Measurements from ENCODE around the gene SETD1B.
A peak's percentile ranks its signal among the peaks of the same experiment; 100 is the strongest.
"Not testable (repeated sequence)": the region's sequence is repeated elsewhere in the genome, so short reads cannot be mapped to it uniquely, and the experiment has no call there.

Gene SETD1B

DNA sequence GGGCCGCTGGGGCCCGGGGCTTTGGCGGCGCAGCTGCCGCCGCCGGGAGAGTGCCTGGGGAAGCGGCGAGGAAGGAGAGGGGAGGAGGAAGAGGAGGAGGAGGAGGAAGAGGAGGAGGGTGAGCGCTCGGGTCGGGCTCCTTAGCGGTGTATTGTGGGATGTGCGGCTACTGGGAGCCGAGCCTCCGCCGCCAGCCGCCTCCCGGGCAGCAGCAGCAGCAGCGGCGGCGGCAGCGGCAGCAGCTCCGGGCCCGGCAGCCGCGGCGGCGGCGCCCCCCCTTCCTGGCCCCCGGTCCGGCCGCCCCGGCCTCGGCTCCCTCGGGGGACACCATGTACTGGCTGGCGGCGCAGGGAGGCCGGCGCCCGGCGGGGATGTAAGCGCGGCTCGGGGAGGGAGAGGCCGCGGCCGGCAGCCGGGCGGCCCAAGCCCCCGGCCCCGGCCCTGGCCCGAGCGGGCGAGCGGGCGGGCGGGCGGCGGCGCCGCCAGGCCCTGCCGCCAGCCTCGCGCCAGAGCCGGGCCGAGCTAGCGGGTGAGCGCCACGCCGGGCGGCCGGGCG, at the start of gene SETD1B:
SETD1B (plus strand) TSS at position 149 of the 556 bp plus-strand sequence. CDS start 729 bp downstream, outside the sequence.
- FAIRE-seq (no peak), DNase-seq (ENCODE audit: low spot score) (peak; percentile 57)

DNA sequence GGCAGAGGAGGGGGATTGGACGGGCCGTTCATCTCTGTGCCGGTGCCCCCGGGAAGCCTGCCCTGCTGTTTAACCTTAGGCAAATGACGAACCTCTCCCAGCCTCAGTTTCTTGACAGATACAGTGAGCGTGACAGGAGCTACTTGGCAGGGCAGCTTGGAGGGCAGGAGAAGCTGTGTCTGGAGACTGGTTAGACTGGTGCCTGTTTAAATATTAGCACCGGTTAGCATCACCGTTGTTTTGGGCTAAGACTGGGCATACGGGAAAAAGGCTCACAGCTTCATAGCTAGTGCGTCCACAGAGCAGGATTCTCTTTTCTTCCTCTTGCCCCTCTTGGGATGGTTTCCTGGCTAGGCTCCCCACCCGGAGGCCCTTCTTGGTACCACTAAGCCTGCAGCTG, 49.0 kb upstream of the SETD1B start:
- no peak for FAIRE-seq
- no peak for DNase-seq (ENCODE audit: low spot score)

DNA sequence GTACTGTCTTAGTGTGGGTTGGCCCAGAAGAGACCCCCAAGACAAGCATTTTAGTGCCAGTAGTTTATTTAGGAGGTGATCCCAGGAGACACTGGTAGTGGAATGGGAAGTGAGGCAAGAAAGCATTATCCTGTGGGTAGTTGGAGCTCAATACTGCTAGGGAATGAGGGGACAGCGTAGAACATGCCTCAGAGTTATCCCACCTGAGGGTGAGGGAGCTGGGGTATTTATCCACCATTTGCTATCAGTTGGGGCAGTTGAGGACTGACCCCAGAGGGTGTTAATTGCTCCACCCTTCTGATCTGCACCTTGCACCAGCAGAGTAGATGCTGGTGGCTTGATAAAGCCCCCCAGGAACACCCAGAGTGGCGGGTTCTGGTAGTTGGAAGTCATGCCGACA, 48.2 kb upstream of the SETD1B start:
- no peak for DNase-seq (ENCODE audit: low spot score)
- no peak for FAIRE-seq

DNA sequence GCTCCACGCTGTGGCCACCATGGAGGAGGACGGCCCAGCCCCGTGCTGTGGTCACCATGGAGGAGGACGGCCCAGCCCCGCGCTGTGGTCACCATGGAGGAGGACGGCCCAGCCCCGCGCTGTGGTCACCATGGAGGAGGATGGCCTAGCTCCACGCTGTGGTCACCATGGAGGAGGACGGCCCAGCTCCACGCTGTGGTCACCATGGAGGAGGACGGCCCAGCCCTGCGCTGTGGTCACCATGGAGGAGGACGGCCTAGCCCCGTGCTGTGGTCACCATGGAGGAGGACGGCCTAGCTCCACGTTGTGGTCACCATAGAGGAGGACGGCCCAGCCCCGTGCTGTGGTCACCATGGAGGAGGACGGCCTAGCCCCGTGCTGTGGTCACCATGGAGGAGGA, 45.3 kb upstream of the SETD1B start:
- FAIRE-seq; DNase-seq (ENCODE audit: low spot score): not testable (repeated sequence)

DNA sequence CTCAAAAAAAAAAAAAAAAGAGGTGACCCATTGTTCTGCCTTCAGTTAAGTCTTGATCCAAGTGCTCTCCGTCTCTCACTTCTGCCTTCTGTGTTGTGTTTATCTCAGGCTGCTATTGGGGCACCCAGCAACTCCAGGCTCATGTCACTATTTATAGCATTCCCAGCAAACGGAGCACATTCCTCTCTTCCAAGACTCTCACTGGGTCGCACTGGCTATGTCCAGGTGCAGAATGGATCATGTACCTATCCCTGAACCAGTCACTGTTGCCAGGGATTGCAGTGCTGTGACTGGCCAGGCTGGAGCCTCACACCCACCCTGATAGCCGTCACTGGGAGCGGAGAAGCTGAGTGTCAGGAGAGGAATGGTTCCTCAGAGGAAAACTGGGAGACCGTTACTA, 41.5 kb upstream of the SETD1B start:
- DNase-seq (ENCODE audit: low spot score) (no peak), FAIRE-seq (no peak)

DNA sequence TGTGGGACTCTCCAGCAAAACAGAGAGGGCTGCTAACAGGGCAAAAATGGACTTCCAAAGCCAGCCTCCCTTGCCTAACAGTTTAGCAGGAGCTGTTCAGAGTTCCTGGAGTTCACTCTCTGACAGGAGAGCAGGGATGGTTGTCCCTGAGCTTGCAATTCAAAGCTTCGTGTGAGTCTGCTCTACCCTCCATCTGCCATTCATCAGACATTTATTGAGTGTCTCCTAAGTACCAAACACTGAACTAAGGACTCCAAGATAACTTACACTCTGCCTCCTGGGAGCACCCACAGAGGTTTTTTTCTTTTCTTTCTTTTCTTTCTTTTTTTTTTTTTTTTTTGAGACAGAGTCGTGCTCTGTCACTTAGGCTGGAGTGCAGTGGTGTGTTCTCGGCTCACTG, 39.0 kb upstream of the SETD1B start:
- DNase-seq (ENCODE audit: low spot score): no peak
- FAIRE-seq: no peak

DNA sequence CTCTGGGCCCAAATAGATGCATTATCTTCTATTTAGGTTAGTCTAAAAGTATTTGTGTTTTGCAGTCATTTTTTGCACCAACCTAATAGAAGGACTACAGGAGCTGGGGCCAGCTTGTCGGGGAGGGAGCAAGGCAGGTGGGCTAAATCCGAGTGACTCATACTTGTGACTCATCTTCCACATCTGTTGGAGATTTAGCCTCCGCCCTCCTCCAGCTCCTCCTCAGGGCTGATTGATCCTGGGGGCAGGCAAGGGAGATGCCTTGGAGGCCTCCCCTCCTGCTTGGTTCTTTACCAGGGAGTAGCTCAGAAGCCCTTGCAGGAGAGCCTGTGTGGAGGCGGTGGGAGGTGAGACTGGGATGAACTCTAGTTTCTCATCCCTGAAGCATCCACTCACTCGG, 38.2 kb upstream of the SETD1B start:
- DNase-seq (ENCODE audit: low spot score) (peak; percentile 42), FAIRE-seq (peak; percentile 7)

DNA sequence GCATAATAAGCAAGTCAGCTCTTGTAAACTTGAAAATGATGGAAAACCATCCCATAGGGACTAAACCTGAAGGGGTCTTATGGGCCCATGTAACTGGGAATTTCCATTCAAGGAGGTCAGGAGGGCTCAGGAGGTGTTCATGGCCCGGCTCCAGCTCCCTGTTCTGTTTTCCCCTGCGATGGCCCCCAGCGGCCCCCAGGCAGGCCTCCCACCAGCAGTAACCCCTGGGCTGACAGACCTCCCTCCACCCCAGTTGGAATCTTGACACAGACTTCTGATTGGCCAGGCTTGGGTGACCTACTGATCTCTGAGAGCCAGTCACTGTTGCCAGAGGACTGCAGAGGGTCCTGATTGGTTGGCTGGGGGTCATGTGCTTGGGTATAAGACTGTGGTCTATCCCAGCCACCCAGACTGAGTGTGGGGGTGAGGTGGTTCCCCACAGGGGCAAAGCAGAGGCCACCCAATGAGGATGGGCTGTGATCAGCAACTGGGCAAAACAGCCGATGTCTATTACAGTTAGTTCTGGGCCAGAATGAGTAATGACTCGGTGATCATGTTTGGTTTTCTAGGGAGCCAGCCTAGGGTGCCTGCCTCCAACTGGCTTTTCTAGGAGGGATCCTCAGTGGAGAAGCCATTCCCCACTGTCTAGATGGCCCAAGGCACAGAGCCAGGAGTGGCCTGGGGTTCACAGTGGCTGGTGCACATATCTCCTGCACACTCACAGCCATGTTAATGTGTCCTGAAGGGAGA, 37.3 kb upstream of the SETD1B start:
- no peak for FAIRE-seq

DNA sequence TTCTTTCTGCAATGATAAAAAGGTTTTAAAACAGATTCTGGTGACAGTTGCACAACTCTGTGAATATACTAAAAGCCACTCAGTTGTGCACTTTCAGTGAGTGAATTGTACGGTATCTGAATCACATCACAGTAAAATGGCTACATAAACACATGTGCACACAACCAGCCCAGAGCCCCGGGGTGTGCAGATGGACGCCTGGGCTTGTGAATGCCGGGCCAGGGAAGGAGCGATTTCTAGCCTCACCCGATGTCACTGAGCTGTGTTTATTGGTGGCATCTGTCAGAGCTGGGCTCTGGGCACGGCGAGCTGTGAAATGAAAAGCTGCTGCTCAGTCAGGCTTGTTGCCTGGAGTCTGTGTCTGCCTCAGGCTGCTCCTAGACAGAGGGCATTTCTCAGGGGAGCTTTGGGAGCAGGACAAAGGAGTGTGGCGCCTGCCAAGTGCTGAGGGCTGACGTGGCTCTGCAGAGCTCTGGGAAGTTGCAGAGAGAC, 36.2 kb upstream of the SETD1B start:
- DNase-seq (ENCODE audit: low spot score): no peak
- FAIRE-seq: no peak

More for the DNA sequence above, 37.3 kb upstream of the SETD1B start:
- no peak for DNase-seq (ENCODE audit: low spot score)

DNA sequence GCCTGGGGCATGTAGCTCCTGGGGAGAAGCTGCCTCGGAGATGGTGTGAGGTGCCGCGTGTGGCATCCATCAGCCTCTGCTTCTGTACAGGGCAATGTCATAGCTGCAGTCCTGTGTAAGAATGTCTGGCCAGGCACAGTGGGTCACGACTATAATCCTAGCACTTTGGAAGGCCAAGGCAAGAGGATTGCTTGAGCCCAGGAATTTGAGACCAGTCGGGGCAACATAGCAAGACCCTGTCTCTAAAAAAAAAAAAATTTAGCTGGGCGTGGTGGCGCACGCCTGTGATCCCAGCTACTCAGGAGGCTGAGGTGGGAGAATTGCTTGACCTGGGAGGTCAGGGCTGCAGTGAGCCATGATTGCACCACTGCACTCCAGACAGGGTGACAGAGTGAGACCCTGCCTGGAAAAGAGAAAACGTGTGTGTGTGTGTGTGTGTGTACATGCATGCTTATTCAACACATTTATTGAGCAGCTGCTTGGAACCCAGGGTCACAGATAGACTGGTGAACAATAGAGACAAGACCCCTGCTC, 34.4 kb upstream of the SETD1B start:
- FAIRE-seq (no peak), DNase-seq (ENCODE audit: low spot score) (no peak)

DNA sequence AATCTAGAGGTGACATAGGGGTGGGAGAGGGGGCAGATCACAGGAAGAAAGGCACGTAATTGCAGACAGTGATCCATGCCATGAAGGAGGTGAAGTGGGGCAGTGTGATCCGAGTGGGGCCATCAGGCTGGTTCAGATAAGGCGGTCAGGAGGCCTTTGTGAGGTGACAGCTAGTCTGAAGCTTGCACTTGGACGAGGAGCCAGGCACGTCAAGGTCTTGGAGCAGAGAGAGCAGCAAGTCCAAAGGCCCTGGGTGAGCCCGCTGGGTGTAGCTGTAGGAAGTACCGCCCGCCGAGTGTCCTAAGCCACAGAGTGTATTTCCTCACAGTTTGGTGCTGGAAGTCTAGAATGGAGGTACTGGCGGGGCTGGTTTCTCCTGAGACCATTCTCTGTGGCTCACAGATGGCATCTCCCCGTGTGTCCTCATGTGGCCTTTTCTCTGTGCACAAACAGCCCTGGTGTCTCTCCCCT, 33.9 kb upstream of the SETD1B start:
- FAIRE-seq: no peak
- DNase-seq (ENCODE audit: low spot score): no peak

DNA sequence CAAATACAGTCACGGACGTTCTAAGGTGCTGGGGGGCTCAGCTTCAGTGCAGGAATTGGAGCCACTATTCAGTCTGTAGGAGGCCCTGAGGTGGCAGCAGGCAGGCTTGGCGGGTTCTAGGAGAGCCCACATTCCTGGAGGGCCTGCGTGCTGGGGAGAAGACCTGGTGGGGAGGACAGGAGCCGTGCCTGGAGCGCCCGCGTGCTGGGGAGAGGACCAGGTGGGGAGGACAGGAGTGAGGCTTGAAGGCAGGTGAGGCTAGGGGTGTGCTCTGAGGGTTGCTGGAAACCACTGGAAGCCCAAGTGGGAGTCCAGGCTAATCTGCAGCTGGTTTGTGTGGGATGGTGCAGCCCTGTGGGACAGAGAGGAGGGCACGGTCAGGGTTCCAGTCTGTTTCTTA, 33.4 kb upstream of the SETD1B start:
- no peak for DNase-seq (ENCODE audit: low spot score)
- no peak for FAIRE-seq

DNA sequence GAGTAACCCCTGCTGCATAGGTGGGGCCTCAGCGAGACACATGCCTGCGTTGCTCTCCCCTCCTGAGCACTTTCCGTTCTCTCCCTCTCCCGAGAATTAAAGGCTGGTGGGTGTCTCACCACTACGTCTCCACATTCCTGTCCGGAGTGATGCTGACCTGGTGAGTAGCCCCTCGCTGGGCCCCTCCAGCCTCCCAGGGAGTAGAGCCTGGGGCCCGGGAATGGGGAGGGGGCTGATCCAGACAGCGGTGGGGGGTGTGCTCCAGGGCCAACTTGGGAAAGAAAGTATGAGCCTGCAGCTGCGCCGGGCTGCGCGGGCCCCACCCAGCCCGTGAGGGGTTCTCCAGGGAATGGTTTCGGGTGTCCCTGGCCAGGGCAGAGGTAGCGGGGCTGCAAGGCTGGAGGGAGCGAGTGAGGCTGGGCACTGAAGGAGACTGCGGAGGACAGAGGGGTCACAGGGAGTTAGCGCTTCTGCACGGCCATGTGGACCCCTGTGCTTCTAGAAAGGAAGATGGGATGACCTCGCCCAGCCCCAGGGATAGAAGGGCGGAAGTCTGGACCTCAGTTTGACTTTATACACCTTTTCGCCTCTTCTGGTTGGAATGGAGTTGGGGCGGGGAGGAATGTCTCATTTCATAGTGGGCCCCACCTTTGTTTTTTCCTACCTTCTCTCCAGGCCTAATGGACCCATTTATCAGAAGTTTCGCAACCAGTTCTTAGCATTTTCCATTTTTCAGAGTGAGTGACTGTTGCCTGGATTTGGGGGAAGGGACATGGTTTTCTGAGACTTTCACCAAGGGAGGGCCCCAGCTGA, 32.8 kb upstream of the SETD1B start:
- FAIRE-seq (no peak), DNase-seq (ENCODE audit: low spot score) (no peak)

DNA sequence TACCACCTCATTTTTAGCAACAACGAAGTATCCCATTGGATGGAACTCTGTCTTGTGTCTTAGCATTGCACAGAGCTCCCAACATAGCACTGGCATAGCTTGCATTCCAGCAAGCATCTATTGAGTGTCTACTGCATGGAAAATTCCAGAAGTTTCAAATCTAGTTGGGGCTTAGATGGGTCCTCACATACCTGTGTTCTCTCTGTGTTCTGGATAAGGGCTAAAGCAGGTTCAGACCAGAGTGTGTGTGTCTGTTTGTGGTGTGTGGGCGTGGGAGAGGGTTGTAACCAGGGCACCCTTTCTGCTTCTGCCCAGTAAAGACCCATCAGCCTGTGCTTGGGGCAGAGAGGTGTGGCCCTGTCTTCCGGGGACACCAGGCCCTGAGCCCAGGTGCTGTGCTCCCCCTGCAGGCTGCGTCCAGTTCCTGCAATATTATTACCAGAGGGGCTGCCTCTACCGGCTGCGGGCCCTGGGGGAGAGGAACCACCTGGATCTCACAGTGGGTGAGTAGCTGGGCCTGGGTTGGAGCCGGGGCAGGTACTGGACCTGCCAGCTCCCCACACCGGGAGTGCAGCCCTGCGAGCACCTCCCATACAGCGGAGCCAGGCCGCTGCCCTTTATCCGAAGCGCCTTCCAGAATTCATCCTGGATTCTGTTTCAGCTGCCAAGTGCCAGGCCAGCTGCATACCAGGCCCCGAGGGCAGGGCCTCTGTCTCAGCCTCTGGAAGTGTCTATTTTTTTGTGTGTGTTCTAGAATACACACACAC, 30.6 kb upstream of the SETD1B start:
- peak; percentile 55 for DNase-seq (ENCODE audit: low spot score)
- no peak for FAIRE-seq

DNA sequence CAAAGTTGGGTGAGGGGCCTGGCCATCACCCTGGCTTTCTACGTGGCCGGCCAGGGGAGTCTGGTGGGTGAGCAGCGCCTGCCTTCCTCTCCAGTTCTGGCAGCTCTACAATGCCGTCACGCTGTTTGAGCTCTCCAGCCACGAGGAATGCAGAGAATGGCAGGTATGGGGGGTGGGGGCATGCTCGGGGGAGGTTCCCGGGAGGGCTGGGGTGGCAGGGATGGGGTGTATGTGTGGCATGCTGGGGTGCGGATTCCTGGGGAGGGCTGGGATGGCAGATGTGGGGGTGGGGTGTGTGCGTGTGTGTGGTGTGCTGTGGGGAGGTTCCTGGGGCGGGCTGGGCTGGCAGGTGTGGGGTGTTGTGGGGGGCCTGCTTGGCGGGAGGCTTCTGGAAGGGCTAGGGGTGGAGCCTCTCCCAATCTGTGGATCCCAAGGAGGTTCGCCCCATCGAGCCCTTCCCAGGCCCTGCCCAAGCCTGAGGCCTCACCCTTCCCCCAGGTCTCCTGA, 28.8 kb upstream of the SETD1B start:
- DNase-seq (ENCODE audit: low spot score) (no peak), FAIRE-seq (no peak)

DNA sequence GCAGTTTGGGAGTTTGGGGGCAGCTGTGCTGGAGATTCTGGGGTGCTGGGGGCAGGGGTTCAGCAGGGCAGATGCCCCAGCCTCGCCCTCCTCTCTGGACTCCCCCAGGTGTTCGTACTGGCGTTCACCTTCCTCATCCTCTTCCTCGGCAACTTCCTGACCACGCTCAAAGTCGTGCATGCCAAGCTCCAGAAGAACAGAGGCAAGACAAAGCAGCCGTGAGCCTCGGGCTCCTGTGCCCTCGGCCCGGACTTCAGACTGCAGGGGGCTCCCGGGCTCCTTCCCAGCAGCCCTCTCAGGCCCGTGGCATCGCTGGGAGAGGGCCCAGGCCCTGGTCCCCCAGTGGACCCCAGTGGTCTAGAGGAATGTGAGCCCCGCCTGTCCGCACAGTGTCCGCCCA, 28.3 kb upstream of the SETD1B start:
- FAIRE-seq (no peak), DNase-seq (ENCODE audit: low spot score) (no peak)

DNA sequence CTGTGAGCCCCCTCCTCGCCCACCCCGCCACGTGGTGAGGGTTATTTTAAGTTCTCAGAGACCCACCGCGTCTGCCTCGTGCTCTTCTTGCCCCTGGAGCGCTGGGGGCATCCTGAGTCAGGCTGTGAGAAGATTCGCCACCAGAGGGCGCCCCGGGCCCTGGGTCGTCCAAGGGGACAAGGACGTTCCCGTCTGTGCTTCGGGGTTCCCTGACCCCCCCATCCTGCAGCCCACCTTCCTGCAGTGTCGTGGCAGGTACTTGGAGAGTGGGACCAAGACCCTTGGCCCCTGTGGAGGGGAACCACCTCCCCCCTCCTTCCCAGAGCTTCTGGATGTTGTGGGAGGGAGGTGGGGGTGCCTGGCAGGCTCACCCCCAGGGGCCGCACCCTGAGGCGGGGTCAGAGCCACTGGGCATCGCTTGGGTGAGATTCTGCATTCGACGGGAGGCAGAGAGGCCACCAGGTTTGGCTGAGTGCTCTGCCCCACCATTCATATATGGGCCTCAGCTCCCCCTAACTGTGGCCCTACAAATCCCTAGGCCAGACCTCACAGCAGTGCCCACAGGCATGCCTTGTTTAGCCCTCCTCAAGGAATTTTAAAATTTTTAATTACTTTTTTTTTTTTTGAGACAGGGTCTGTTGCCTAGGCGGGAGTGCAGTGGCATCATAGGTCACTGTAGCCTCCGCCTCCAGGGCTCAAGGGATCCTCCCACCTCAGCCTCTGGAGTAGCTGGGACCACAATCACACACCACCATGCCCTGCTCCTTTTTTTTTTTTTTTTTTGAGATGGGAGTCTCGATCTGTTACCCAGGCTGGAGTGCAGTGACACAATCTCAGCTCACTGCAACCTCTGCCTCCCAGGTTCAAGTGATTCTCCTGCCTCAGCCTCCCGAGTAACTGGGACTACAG, 27.4 kb upstream of the SETD1B start:
- DNase-seq (ENCODE audit: low spot score): no peak

DNA sequence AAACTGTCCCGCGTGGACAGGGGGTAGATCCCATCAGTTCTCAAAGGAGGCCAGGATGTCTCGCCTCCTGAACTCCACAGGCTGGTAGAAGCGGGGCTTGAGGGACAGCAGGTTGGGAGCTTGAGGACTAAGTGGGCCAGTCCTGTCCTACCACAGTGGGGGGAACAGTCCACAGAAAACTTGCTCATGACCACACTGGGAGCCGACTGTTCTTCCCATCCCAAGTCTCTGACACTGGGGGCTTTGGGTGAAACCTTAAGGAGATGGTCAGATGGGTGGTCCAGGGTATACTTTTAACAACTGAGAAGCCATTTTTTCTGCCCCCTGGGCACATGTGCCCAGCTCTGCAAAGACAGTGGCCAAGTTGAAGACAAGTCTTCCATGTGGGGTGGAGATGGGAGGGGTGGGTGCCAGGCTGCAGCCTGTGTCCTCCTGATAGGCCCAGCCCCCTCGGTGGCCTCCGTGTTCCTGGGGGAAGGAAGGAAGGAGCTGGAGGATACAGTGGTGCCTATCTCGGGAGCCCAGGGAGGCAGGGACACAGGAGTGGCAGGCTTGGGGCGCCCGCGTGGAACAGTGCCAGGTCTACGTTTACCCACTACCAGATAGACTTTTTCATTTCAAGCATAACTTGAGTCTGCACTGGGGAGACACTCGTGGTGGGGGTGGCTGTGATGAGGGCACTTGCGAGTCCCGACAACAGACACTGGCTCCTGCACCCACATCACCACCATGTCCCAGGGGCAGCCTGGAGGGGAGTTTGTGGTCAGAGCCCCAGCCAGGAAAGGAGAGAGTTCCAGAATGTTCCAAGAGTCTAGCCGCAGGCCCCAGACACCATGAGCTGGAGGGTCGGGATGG, 25.0 kb upstream of the SETD1B start:
- DNase-seq (ENCODE audit: low spot score): no peak
- FAIRE-seq: no peak

More for the DNA sequence above, 27.4 kb upstream of the SETD1B start:
- no peak for FAIRE-seq

DNA sequence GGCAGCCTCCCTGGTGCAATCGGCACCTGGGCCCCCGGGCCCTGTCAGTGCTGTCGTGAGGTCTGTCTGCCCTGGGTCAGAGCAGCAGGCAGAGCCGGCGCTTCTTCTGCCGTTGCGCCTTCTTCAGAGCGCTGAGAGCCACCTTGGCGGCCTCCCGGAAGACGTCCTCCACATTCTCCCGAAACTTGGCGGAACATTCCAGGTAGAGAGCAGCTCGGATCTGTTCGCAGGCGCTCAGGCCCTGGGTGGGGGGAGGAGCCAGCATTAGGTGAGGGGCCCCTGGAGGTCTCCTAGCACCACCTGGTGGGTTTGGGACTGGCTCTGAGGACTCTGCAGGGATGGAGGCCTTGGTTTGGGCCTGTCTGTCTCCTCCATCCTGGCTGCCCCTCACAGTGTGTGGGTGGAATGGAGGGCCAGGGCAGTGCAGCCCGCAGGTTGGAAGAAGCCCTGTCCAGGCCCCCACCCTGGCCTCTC, 24.4 kb upstream of the SETD1B start:
- DNase-seq (ENCODE audit: low spot score): no peak
- no peak for FAIRE-seq

Measured in RCC 7860 (cell line).